ENCODE results near the gene FEN1. TPM values are rescaled to one million over a fixed set of nuclear protein-coding genes. Genes with fewer than 3 reads are reported as not detected.

FEN1 gene
- total RNA-seq, 1 experiment from 2014 or later: 86.1 TPM

DNA sequence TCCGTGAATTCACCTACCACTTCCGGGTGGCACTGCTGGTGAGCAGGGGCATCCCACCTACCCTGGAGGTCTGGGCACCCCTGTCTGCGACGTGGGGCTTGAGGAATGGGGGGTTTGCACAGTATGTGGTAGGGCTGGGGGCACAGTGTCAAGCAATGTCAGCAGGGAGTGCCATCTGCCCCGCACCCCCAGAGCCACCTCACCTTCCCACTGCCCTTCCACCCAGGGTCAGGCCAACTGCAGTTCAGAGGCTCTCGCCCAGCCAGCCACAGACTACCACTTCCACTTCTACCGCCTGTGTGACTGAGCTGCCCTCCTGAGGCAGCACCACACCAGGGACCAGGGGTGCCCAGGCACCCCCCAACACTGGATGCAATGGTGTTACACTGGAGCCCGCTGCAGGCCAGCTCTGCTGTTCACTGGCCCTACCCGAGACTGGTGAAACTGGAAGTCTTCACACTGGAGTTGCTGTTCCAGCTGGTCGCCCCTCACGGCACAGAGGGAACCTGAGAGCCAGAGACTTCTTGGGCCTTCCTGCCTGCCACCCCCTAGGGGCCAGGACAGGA, 6.8 kb upstream of the FEN1 start:
- TF ChIP-seq, protein P1, sequence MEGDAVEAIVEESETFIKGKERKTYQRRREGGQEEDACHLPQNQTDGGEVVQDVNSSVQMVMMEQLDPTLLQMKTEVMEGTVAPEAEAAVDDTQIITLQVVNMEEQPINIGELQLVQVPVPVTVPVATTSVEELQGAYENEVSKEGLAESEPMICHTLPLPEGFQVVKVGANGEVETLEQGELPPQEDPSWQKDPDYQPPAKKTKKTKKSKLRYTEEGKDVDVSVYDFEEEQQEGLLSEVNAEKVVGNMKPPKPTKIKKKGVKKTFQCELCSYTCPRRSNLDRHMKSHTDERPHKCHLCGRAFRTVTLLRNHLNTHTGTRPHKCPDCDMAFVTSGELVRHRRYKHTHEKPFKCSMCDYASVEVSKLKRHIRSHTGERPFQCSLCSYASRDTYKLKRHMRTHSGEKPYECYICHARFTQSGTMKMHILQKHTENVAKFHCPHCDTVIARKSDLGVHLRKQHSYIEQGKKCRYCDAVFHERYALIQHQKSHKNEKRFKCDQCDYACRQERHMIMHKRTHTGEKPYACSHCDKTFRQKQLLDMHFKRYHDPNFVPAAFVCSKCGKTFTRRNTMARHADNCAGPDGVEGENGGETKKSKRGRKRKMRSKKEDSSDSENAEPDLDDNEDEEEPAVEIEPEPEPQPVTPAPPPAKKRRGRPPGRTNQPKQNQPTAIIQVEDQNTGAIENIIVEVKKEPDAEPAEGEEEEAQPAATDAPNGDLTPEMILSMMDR (IDR thresholded peaks at IDR 0.05; ENCODE audit: insufficient read depth in 1 of 2, low read depth in 1 of 2, low read length in 1 of 2, severe bottlenecking in 1 of 2, unreplicated experiment in 1 of 2): no peak
- intact Hi-C loops (cut with micrococcal nuclease; ENCODE audit: unreplicated experiment): no loop called here
- H3K9me3 ChIP-seq: no peaks in the 10 kb centered on the region
- peaks cover 8% of the 10 kb centered on the region for H3K4me1 Mint-ChIP-seq (ENCODE audit: low read depth, unreplicated experiment)
- DNase-seq: no peak
- H3K4me3 Mint-ChIP-seq (ENCODE audit: unreplicated experiment): no peak overlapping the region
- H3K9me3 Mint-ChIP-seq (ENCODE audit: unreplicated experiment): no peaks in the 10 kb centered on the region
- H3K4me1 ChIP-seq: no peaks in the 10 kb centered on the region
- ChIA-PET CTCF (interaction anchor here (0.8 to 3.4 kb wide), 3 partner anchors 11 to 38 kb away, joined by 3 to 78 read pairs (median 28); no protein-coding TSS in a partner anchor), POLR2A (no interaction called here)
- peaks cover 11% of the 10 kb centered on the region for H3K36me3 ChIP-seq (ENCODE audit: control insufficient read depth, insufficient read depth, low read length)
- no peaks in the 10 kb centered on the region for H3K27me3 Mint-ChIP-seq (ENCODE audit: insufficient read depth, unreplicated experiment)
- BruUV-seq (replicated peaks): no TSS peak
- no peaks in the 10 kb centered on the region for H3K27me3 ChIP-seq (replicated peaks; ENCODE audit: control insufficient read depth, insufficient read depth, low read length)
- H3K27ac Mint-ChIP-seq (ENCODE audit: unreplicated experiment): no peak overlapping the region
- H3K4me3 ChIP-seq (ENCODE audit: low read depth, low read length): no peak overlapping the region
- H3K36me3 Mint-ChIP-seq (ENCODE audit: insufficient read depth, unreplicated experiment): peaks cover 85% of the 10 kb centered on the region

GRCh38 chr11:61787928-61788491, 4.7 kb upstream of the FEN1 start:
- Histone ChIP-seq H3K4me1 (no peaks in the 10 kb centered on the region), H3K9me3 (no peaks in the 10 kb centered on the region), H3K4me3 (ENCODE audit: low read depth, low read length) (no peak overlapping the region), H3K27me3 (replicated peaks; ENCODE audit: control insufficient read depth, insufficient read depth, low read length) (no peaks in the 10 kb centered on the region), H3K36me3 (ENCODE audit: control insufficient read depth, insufficient read depth, low read length) (peaks cover 10% of the 10 kb centered on the region)
- Mint-ChIP-seq H3K4me1 (ENCODE audit: low read depth, unreplicated experiment) (peaks cover 8% of the 10 kb centered on the region), H3K27ac (ENCODE audit: unreplicated experiment) (peak overlapping the region; percentile 13), H3K27me3 (ENCODE audit: insufficient read depth, unreplicated experiment) (no peaks in the 10 kb centered on the region), H3K36me3 (ENCODE audit: insufficient read depth, unreplicated experiment) (peaks cover 87% of the 10 kb centered on the region), H3K4me3 (ENCODE audit: unreplicated experiment) (no peak overlapping the region), H3K9me3 (ENCODE audit: unreplicated experiment) (no peaks in the 10 kb centered on the region)
- TF ChIP-seq, protein P1 (IDR thresholded peaks at IDR 0.05; ENCODE audit: insufficient read depth in 1 of 2, low read depth in 1 of 2, low read length in 1 of 2, severe bottlenecking in 1 of 2, unreplicated experiment in 1 of 2): peak; percentile 54 to 93
- ChIA-PET CTCF (interaction anchor here (0.5 to 3.4 kb wide), 17 partner anchors 9 to 311 kb away, joined by 3 to 78 read pairs (median 6); no protein-coding TSS in a partner anchor), POLR2A (interaction anchor here (1.0 to 1.1 kb wide), 2 partner anchors 40 to 121 kb away, joined by 3 read pairs; no protein-coding TSS in a partner anchor)
- no TSS peak for BruUV-seq (replicated peaks)
- DNase-seq: peak; percentile 77 to 78
- intact Hi-C loops (cut with micrococcal nuclease; ENCODE audit: unreplicated experiment): loop anchor here (1.0 kb wide), 1 partner anchor 41 kb away; no protein-coding TSS in a partner anchor

DNA sequence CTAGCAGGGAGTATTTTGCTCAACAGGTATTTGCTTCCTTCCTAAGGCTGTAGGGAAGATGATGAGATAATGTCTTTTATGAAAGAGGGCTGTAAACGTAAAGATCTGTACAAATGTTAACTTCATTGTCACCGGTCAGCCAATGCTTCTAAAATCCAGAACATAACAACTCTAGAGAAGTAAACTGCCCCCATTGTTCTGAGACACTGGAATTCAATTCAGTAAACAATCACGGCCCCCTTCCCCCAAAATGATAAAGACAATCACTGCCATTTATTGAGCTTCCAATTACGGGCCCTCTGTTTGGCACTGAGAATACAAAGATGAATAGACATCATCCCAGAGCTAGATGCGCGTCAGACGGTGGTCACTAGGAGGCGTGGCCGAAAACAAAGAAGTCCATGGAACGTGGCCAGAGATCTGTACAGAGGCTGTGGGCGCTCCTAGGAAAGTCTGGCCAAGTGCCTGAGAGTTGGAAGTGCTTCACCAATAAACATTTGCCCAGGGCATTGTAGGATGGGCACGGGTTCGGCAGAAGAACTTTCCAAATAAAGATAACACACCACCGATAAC, 888 bp upstream of the FEN1 start:
- peaks cover 8% of the 10 kb centered on the region for H3K36me3 ChIP-seq (ENCODE audit: control insufficient read depth, insufficient read depth, low read length)
- H3K27me3 ChIP-seq (replicated peaks; ENCODE audit: control insufficient read depth, insufficient read depth, low read length): no peaks in the 10 kb centered on the region
- H3K4me3 ChIP-seq (ENCODE audit: low read depth, low read length): peak overlapping the region; percentile 54
- peak overlapping the region; percentile 96 for H3K4me3 Mint-ChIP-seq (ENCODE audit: unreplicated experiment)
- H3K9me3 ChIP-seq: no peaks in the 10 kb centered on the region
- peaks cover 82% of the 10 kb centered on the region for H3K36me3 Mint-ChIP-seq (ENCODE audit: insufficient read depth, unreplicated experiment)
- peaks cover 21% of the 10 kb centered on the region for H3K4me1 Mint-ChIP-seq (ENCODE audit: low read depth, unreplicated experiment)
- H3K27ac Mint-ChIP-seq (ENCODE audit: unreplicated experiment): peak overlapping the region; percentile 100
- no peaks in the 10 kb centered on the region for H3K9me3 Mint-ChIP-seq (ENCODE audit: unreplicated experiment)
- H3K27me3 Mint-ChIP-seq (ENCODE audit: insufficient read depth, unreplicated experiment): no peaks in the 10 kb centered on the region
- peaks cover 5% of the 10 kb centered on the region; the same call in 1 of the 2 replicates for H3K4me1 ChIP-seq
- POLR2A ChIA-PET: interaction anchor here (0.6 to 2.6 kb wide), 8 partner anchors 9 to 332 kb away, joined by 3 to 60 read pairs (median 4); partner anchors contain the start of genes FADS1 and INCENP
- CTCF ChIA-PET: interaction anchor here (0.5 to 2.5 kb wide), 9 partner anchors 10 to 353 kb away, joined by 3 to 24 read pairs (median 5); no protein-coding TSS in a partner anchor
- peak; percentile 74 to 75 for DNase-seq
- TF ChIP-seq, protein P1 (IDR thresholded peaks at IDR 0.05; ENCODE audit: insufficient read depth in 1 of 2, low read depth in 1 of 2, low read length in 1 of 2, severe bottlenecking in 1 of 2, unreplicated experiment in 1 of 2): peak in 1 of 2 experiments; percentile 10
- TSS peak; percentile 86 for BruUV-seq (replicated peaks)
- intact Hi-C loops (cut with micrococcal nuclease; ENCODE audit: unreplicated experiment): loop anchor here (1.0 kb wide), 2 partner anchors 35 to 155 kb away; no protein-coding TSS in a partner anchor

Measured in Caco-2 (cell line).